Stomach (tissue), 9 donors: Measurements from ENCODE around the gene LMCD1. TPM values are rescaled to one million over a fixed set of nuclear protein-coding genes. Genes with fewer than 3 reads are reported as not detected.

Experiments used
- DNase-seq, 2 donors: peaks; one replicate each; pipeline versions ENCODE4 v3.0.0 to v3.0.0-alpha.2; 2013 to 2019
- H3K27ac ChIP-seq, 5 donors: fragments of 200-600 bp in 4 of 5; sonication (generic) in 4 of 5; one replicate each; pipeline ENCODE4 v1.5.1; 2013 to 2019; ENCODE audit warnings: mild to moderate bottlenecking in 1 of 5, moderate library complexity in 1 of 5
- H3K27me3 ChIP-seq, 3 donors: fragments of 200-600 bp; sonication (generic); one replicate each; pipeline ENCODE4 v1.5.1; 2017 to 2019; ENCODE audit warnings: mixed run types in 1 of 3
- H3K36me3 ChIP-seq, 4 donors: fragments of 200-600 bp; sonication (generic); 1 replicate in 3 of 4; 2 replicates in 1 of 4; pipeline ENCODE4 v1.5.1; 2016 to 2019
- H3K4me1 ChIP-seq, 4 donors: fragments of 200-600 bp; sonication (generic); one replicate each; pipeline ENCODE4 v1.5.1; 2016 to 2019
- H3K4me3 ChIP-seq, 4 donors: fragments of 200-600 bp; sonication (generic) in 3 of 4; one replicate each; pipeline ENCODE4 v1.5.1; 2016 to 2019; ENCODE audit warnings: mild to moderate bottlenecking in 1 of 4
- H3K9me3 ChIP-seq, 4 donors: fragments of 200-600 bp; sonication (generic); one replicate each; pipeline ENCODE4 v1.5.1; 2016 to 2019
- EP300 ChIP-seq: sonication (generic); formaldehyde crosslinking; IDR thresholded peaks from one replicate; pipeline ENCODE4 v1.6.1; 2017; ENCODE audit warnings: antibody characterized with exemption
- POLR2A ChIP-seq, 4 donors: fragments of 450-650 bp; IDR thresholded peaks; one replicate each; pipeline ENCODE4 v1.6.1; 2016; ENCODE audit warnings: antibody characterized with exemption in 4 of 4, control low read depth in 2 of 4, mild to moderate bottlenecking in 1 of 4, moderate library complexity in 1 of 4
- POLR2AphosphoS5 ChIP-seq, 3 donors: sonication (generic); formaldehyde crosslinking; IDR thresholded peaks; one replicate each; pipeline ENCODE4 v1.6.1; 2016; ENCODE audit warnings: antibody characterized with exemption in 3 of 3
- WGBS, 5 donors: extraction: QIAGEN DNeasy Blood & Tissue Kit in 3 of 5; methylation state at CpG; one replicate each; pipeline versions ENCODE4 v1.1.5 to v1.1.7; 2013 to 2018; 5-methylcytosine and 5-hydroxymethylcytosine counted together
- intact Hi-C: fragments of 100-400 bp; cut with DNase I; formaldehyde crosslinking; loops from one replicate; pipeline ENCODE4 v1.15.1; 2023; ENCODE audit warnings: low total_unique reads
- polyA plus RNA-seq, 3 donors: library from polyadenylated mRNA; stranded (reverse); fragments of 200-250 nt; gene quantifications; one replicate each; pipeline ENCODE4 v1.2.3, GENCODE V29; 2013
- total RNA-seq, 5 donors: library from RNA; depleted of rRNA; stranded (reverse); fragments of >200 nt; gene quantifications; one replicate each; pipeline versions ENCODE4 v1.1.0 to v1.2.3, GENCODE V29; 2014 to 2016
- TF ChIP-seq, protein P1 (sequence below), 7 experiments: fragments of 450-650 bp in 4 of 7; fragments of 200-600 bp in 3 of 7; sonication (generic) in 3 of 7; IDR thresholded peaks; one replicate each; pipeline ENCODE4 v1.5.1; 2016 to 2019; ENCODE audit warnings: antibody characterized with exemption in 7 of 7, control low read depth in 2 of 7, mild to moderate bottlenecking in 1 of 7
- donor health status: healthy with polysubstance abuse.
- donor health status: Bipolar disorder and iron deficiency.
- donor health status: healthy.

Gene LMCD1
- total and polyA plus RNA-seq, 8 donors: 0.58 to 60.2 (median 23.7) TPM

DNA sequence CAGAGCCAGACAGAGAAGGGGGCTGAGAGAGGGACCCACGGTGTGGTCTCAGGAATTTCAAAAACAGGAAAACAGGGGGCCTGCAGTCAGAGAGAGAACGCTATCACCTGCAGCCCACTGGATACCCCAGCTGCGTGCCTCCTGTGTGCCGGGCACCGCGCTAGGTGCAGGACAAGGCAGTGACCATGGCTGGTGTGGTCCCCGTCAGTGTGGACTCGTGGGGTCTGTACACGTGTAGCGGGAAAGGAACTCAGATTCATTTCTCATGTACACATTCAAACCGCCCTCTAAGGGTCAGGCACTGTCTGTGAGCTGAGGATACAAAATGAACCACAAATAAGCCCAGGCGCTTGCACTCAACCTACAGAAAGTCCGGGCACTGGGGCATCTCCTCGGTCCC lies 122.1 kb downstream of the LMCD1 start:
- DNase-seq: no peak
- Histone ChIP-seq H3K36me3 (no peaks in the 10 kb centered on the region), H3K27me3 (no peaks in the 10 kb centered on the region), H3K9me3 (peaks cover 0 to 7% (median 3%) of the 10 kb centered on the region in 4 donors), H3K27ac (no peak overlapping the region), H3K4me3 (no peak overlapping the region), H3K4me1 (peaks cover 0 to 17% (median 12%) of the 10 kb centered on the region in 4 donors)
- intact Hi-C loops: loop anchor here (5.0 kb wide), 1 partner anchor 181 kb away; no protein-coding TSS in a partner anchor
- TF ChIP-seq POLR2AphosphoS5 (IDR thresholded peaks at IDR 0.05) (no peak), POLR2A (IDR thresholded peaks at IDR 0.05) (no peak), EP300 (no peak)
- TF ChIP-seq, protein P1, sequence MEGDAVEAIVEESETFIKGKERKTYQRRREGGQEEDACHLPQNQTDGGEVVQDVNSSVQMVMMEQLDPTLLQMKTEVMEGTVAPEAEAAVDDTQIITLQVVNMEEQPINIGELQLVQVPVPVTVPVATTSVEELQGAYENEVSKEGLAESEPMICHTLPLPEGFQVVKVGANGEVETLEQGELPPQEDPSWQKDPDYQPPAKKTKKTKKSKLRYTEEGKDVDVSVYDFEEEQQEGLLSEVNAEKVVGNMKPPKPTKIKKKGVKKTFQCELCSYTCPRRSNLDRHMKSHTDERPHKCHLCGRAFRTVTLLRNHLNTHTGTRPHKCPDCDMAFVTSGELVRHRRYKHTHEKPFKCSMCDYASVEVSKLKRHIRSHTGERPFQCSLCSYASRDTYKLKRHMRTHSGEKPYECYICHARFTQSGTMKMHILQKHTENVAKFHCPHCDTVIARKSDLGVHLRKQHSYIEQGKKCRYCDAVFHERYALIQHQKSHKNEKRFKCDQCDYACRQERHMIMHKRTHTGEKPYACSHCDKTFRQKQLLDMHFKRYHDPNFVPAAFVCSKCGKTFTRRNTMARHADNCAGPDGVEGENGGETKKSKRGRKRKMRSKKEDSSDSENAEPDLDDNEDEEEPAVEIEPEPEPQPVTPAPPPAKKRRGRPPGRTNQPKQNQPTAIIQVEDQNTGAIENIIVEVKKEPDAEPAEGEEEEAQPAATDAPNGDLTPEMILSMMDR (IDR thresholded peaks at IDR 0.05): no peak
- WGBS, 5 donors: 82 to 90% (median 86%) methylated on average over 14 of the region's 14 CpGs

Other genes with a start within 250 kb of the LMCD1 start
- 1 to 10 TPM in 2 of 5 donors, under 1 TPM in 1, not detected in 2; 0.43 to 1.8 (median 1.4) TPM for gene SSUH2, start 143.0 kb downstream of the LMCD1 start, total RNA-seq
- 1 to 10 TPM in 1 of 3 donors, under 1 TPM in 2; 0.35 to 6.3 (median 0.56) TPM for gene SSUH2, start 143.0 kb downstream of the LMCD1 start, polyA plus RNA-seq
- gene CAV3, start 232.0 kb downstream of the LMCD1 start, total RNA-seq: under 1 TPM in 1 of 5 donors, not detected in 4; 0.73 TPM
- gene CAV3, start 232.0 kb downstream of the LMCD1 start, polyA plus RNA-seq: under 1 TPM in 1 of 3 donors, not detected in 2; 0.08 TPM